Hepatocyte (in vitro differentiated cells): ENCODE data around the gene PGAP3.

Experiments
- CTCF ChIP-seq: fragments of 200-600 bp; sonication (generic); IDR thresholded peaks from 2 replicates; pipeline ENCODE4 v1.5.1; 2016; ENCODE audit warnings: antibody characterized with exemption, mild to moderate bottlenecking; ENCODE audit not compliant: poor library complexity
- EZH2 ChIP-seq: fragments of 200-600 bp; sonication (generic); IDR thresholded peaks from 2 replicates; pipeline ENCODE4 v1.6.1; 2016; ENCODE audit warnings: antibody characterized with exemption, mild to moderate bottlenecking, borderline replicate concordance

- TF ChIP-seq CTCF: no peak
- no peak for TF ChIP-seq EZH2
Observed at GRCh38 chr17:39666231-39666600, 21.6 kb downstream of the PGAP3 start.
